ENCODE results near the gene MTF1.

- TF ChIP-seq CTCF (IDR thresholded peaks at IDR 0.05 in 8 of 11, conservative IDR thresholded peaks at IDR 0.05 in 3 of 11): no peak
- no peak for TF ChIP-seq POLR2A (IDR thresholded peaks at IDR 0.05)
These were observed 64.7 kb downstream of the MTF1 start for GRCh38 chr1:37794372-37795339.

Measured in spleen (tissue), 7 donors.